Activated CD8-positive, alpha-beta memory T cell treated with anti-CD3 and anti-CD28 coated beads, Interleukin-2, amount 50 U/mL, for 4 hours (primary cell): ENCODE results near the gene RHBDL3.

Experiments used
- DNase-seq: peaks from one replicate; pipeline ENCODE4 v3.0.0-alpha.2; 2020

Gene RHBDL3

GRCh38 chr17:32267690-32268205 is 2.1 kb downstream of the RHBDL3 start:
- DNase-seq = peak; percentile 45

- no peak for DNase-seq
These were observed 3.2 kb downstream of the RHBDL3 start for GRCh38 chr17:32268734-32269288.

GRCh38 chr17:32269377-32269776 is 3.7 kb downstream of the RHBDL3 start:
- no peak for DNase-seq

GRCh38 chr17:32271844-32272243 is 6.2 kb downstream of the RHBDL3 start:
- no peak for DNase-seq

- DNase-seq = no peak
These were observed 8.5 kb downstream of the RHBDL3 start for GRCh38 chr17:32274101-32274500.

GRCh38 chr17:32274643-32275042 is 9.0 kb downstream of the RHBDL3 start:
- no peak for DNase-seq

- DNase-seq = no peak
These were observed 9.7 kb downstream of the RHBDL3 start for GRCh38 chr17:32275060-32276042.

- DNase-seq = no peak
These were observed 10.6 kb downstream of the RHBDL3 start for GRCh38 chr17:32276171-32276601.

- DNase-seq = no peak
These were observed 11.7 kb downstream of the RHBDL3 start for GRCh38 chr17:32277284-32277683.

GRCh38 chr17:32278815-32279214 is 13.2 kb downstream of the RHBDL3 start:
- no peak for DNase-seq

- DNase-seq = no peak
These were observed 14.5 kb downstream of the RHBDL3 start for GRCh38 chr17:32279891-32280716.

- no peak for DNase-seq
These were observed 15.4 kb downstream of the RHBDL3 start for GRCh38 chr17:32281011-32281451.

GRCh38 chr17:32283745-32284201 is 18.1 kb downstream of the RHBDL3 start:
- no peak for DNase-seq

GRCh38 chr17:32285306-32285705 is 19.7 kb downstream of the RHBDL3 start:
- DNase-seq = no peak

GRCh38 chr17:32285746-32286517 is 20.3 kb downstream of the RHBDL3 start:
- DNase-seq = no peak

- DNase-seq = no peak
These were observed 20.9 kb downstream of the RHBDL3 start for GRCh38 chr17:32286518-32286900.

- no peak for DNase-seq
These were observed 22.3 kb downstream of the RHBDL3 start for GRCh38 chr17:32287804-32288511.

GRCh38 chr17:32288615-32289014 is 23.0 kb downstream of the RHBDL3 start:
- no peak for DNase-seq

- no peak for DNase-seq
These were observed 23.9 kb downstream of the RHBDL3 start for GRCh38 chr17:32289471-32290070.

- DNase-seq = no peak
These were observed 26.5 kb downstream of the RHBDL3 start for GRCh38 chr17:32292094-32292493.

GRCh38 chr17:32297424-32297823 is 31.8 kb downstream of the RHBDL3 start:
- no peak for DNase-seq
